WERI-Rb-1 (cell line): ENCODE data around the gene CBL.

Source experiments
- DNase-seq: peaks from one replicate; pipeline ENCODE4 v3.0.0-alpha.2; 2020
- H3K27ac ChIP-seq: fragments of 250-450 bp; sonication (Bioruptor Pico); 2 replicates; pipeline ENCODE4 v1.5.1; 2020; ENCODE audit warnings: mild to moderate bottlenecking, moderate library complexity
- H3K27me3 ChIP-seq: fragments of 250-450 bp; sonication (Bioruptor Pico); 2 replicates; pipeline ENCODE4 v1.5.1; 2021; ENCODE audit warnings: mild to moderate bottlenecking, low read depth, moderate library complexity; ENCODE audit not compliant: insufficient read depth, severe bottlenecking
- H3K36me3 ChIP-seq: fragments of 250-450 bp; sonication (Bioruptor Pico); 2 replicates; pipeline ENCODE4 v1.5.1; 2020; ENCODE audit warnings: mild to moderate bottlenecking, moderate library complexity
- H3K4me3 ChIP-seq: 2 replicates; pipeline ENCODE4 v1.5.1; 2011; ENCODE audit warnings: low read depth, mild to moderate bottlenecking, control low read depth, low read length
- H3K9me3 ChIP-seq: fragments of 250-450 bp; sonication (Bioruptor Pico); 2 replicates; pipeline ENCODE4 v1.5.1; 2021; ENCODE audit warnings: mild to moderate bottlenecking, moderate library complexity; ENCODE audit not compliant: severe bottlenecking
- CTCF ChIP-seq: IDR thresholded peaks from 2 replicates; pipeline ENCODE4 v1.5.1; 2011; ENCODE audit warnings: low read depth, mild to moderate bottlenecking, control low read depth, inconsistent platforms, low read length

Gene CBL

GRCh38 chr11:119248750-119249670, 42.9 kb downstream of the CBL start:
- no peak overlapping the region for H3K4me3 ChIP-seq

GRCh38 chr11:119249671-119250010, 43.5 kb downstream of the CBL start:
- Histone ChIP-seq H3K4me3 (no peak overlapping the region), H3K9me3 (no peaks in the 10 kb centered on the region), H3K36me3 (no peaks in the 10 kb centered on the region), H3K27me3 (no peaks in the 10 kb centered on the region), H3K27ac (no peak overlapping the region)
- no peak for DNase-seq
- TF ChIP-seq CTCF: no peak

More at GRCh38 chr11:119248750-119249670, 42.9 kb downstream of the CBL start:
- no peak for TF ChIP-seq CTCF
- H3K27ac ChIP-seq: no peak overlapping the region
- H3K27me3 ChIP-seq: no peaks in the 10 kb centered on the region
- no peak for DNase-seq
- no peaks in the 10 kb centered on the region for H3K36me3 ChIP-seq
- H3K9me3 ChIP-seq: no peaks in the 10 kb centered on the region

GRCh38 chr11:119251114-119251513, 45.0 kb downstream of the CBL start:
- H3K27ac ChIP-seq: no peak overlapping the region
- no peak overlapping the region for H3K4me3 ChIP-seq
- no peak for DNase-seq
- no peak for TF ChIP-seq CTCF
- H3K36me3 ChIP-seq: no peaks in the 10 kb centered on the region
- no peaks in the 10 kb centered on the region for H3K9me3 ChIP-seq
- H3K27me3 ChIP-seq: no peaks in the 10 kb centered on the region

- no peaks in the 10 kb centered on the region for H3K9me3 ChIP-seq
- no peaks in the 10 kb centered on the region for H3K36me3 ChIP-seq
- no peak overlapping the region for H3K27ac ChIP-seq
- H3K4me3 ChIP-seq: no peak overlapping the region
- no peak for DNase-seq
- no peak for TF ChIP-seq CTCF
- H3K27me3 ChIP-seq: no peaks in the 10 kb centered on the region
These were observed 48.1 kb downstream of the CBL start for GRCh38 chr11:119254239-119254638.

- no peaks in the 10 kb centered on the region for H3K36me3 ChIP-seq
- no peak for DNase-seq
- no peaks in the 10 kb centered on the region for H3K27me3 ChIP-seq
- no peak overlapping the region for H3K4me3 ChIP-seq
- TF ChIP-seq CTCF: no peak
- no peaks in the 10 kb centered on the region for H3K9me3 ChIP-seq
- H3K27ac ChIP-seq: no peak overlapping the region
These were observed 52.0 kb downstream of the CBL start for GRCh38 chr11:119258180-119258579.

- Histone ChIP-seq H3K4me3 (no peak overlapping the region), H3K36me3 (no peaks in the 10 kb centered on the region), H3K9me3 (no peaks in the 10 kb centered on the region), H3K27ac (no peak overlapping the region), H3K27me3 (no peaks in the 10 kb centered on the region)
- TF ChIP-seq CTCF: no peak
- no peak for DNase-seq
These were observed 52.8 kb downstream of the CBL start for GRCh38 chr11:119258983-119259382.
